GM12878 (cell line): Measurements from ENCODE around the gene MRAS. TPM values are rescaled to one million over a fixed set of nuclear protein-coding genes. Genes with fewer than 3 reads are reported as not detected.
A peak's percentile ranks its signal among the peaks of the same experiment; 100 is the strongest.

Experiments used
- CEBPB ChIP-seq, 2 experiments: fragments of 150-350 bp in 1 of 2; IDR thresholded peaks; 2 replicates each; pipeline ENCODE4 v1.6.1; 2012 to 2014; ENCODE audit warnings: low read depth in 2 of 2, low read length in 2 of 2, borderline replicate concordance in 1 of 2, inconsistent platforms in 1 of 2
- CHD4 ChIP-seq: fragments of 200-600 bp; sonication (generic); IDR thresholded peaks from 2 replicates; pipeline ENCODE4 v1.6.1; 2016; ENCODE audit warnings: mild to moderate bottlenecking
- IKZF1 ChIP-seq: fragments of 450-650 bp; conservative IDR thresholded peaks from 2 replicates; pipeline ENCODE4 v1.6.1; 2017; ENCODE audit warnings: antibody characterized with exemption, mild to moderate bottlenecking
- IKZF2 ChIP-seq, 2 experiments: fragments of 450-650 bp; IDR thresholded peaks; 2 replicates each; pipeline ENCODE4 v1.6.1; 2017; ENCODE audit warnings: mild to moderate bottlenecking in 2 of 2, moderate library complexity in 2 of 2
- IRF4 ChIP-seq: IDR thresholded peaks from 2 replicates; pipeline ENCODE4 v1.6.1; 2011; ENCODE audit warnings: low read depth, low read length
- JUND ChIP-seq: IDR thresholded peaks from 2 replicates; pipeline ENCODE4 v1.6.1; 2012; ENCODE audit warnings: low read depth, mild to moderate bottlenecking, low read length, improper control_type of control experiment, moderate library complexity
- KAT2A ChIP-seq: conservative IDR thresholded peaks from 2 replicates; pipeline ENCODE4 v1.6.1; 2011; ENCODE audit warnings: low read depth, low read length; ENCODE audit not compliant: control insufficient read depth
- NFIC ChIP-seq: IDR thresholded peaks from 2 replicates; pipeline ENCODE4 v1.6.1; 2012; ENCODE audit warnings: low read depth, mild to moderate bottlenecking, inconsistent platforms, low read length, moderate library complexity
- NFXL1 ChIP-seq: fragments of 450-650 bp; IDR thresholded peaks from 2 replicates; pipeline ENCODE4 v1.6.1; 2017; ENCODE audit warnings: antibody characterized with exemption, mild to moderate bottlenecking, borderline replicate concordance
- SMARCA5 ChIP-seq: fragments of 450-650 bp; IDR thresholded peaks from 2 replicates; pipeline ENCODE4 v1.6.1; 2017; ENCODE audit warnings: mild to moderate bottlenecking
- STAT1 ChIP-seq: fragments of 450-650 bp; conservative IDR thresholded peaks from 2 replicates; pipeline ENCODE4 v1.6.1; 2014; ENCODE audit warnings: antibody characterized with exemption, mild to moderate bottlenecking
- YBX1 ChIP-seq: fragments of 450-650 bp; IDR thresholded peaks from 2 replicates; pipeline ENCODE4 v1.6.1; 2016; ENCODE audit warnings: antibody characterized with exemption
- ZNF24 ChIP-seq: fragments of 450-650 bp; IDR thresholded peaks from 2 replicates; pipeline ENCODE4 v1.6.1; 2017; ENCODE audit warnings: antibody characterized with exemption, mild to moderate bottlenecking
- polyA plus RNA-seq, 11 experiments: library from polyadenylated mRNA; depleted of rRNA in 4 of 11; unstranded in 6 of 11; stranded (reverse) in 5 of 11; fragments of >200 nt; fragmentation: Nextera tagmentation in 4 of 11; fragmentation: Illumina TruSeq in 1 of 11; extraction: Ambion mirVana in 4 of 11; extraction: Trizol in 1 of 11; gene quantifications; 1 replicate in 1 of 11; 2 replicates in 10 of 11; pipeline versions ENCODE4 v1.2.1 to v1.2.3, GENCODE V29; 2011 to 2016; ENCODE audit warnings: inconsistent platforms in 2 of 11, missing spikeins in 2 of 11, low read depth in 1 of 11
- total RNA-seq, 4 experiments: library from RNA; depleted of rRNA in 3 of 4; stranded (reverse); fragments of >200 nt in 3 of 4; fragmentation: Illumina TruSeq in 1 of 4; extraction: Trizol in 1 of 4; gene quantifications; 2 replicates each; pipeline versions ENCODE4 v1.2.1 to v1.2.3, GENCODE V29; 2013 to 2021
- TF ChIP-seq, protein P1 (sequence below): fragments of 150-350 bp; IDR thresholded peaks from 2 replicates; pipeline ENCODE4 v1.6.1; 2014; ENCODE audit warnings: mild to moderate bottlenecking, low read depth, low read length
- TF ChIP-seq, protein P2 (sequence below): fragments of 450-650 bp; IDR thresholded peaks from 2 replicates; pipeline ENCODE4 v1.6.1; 2017; ENCODE audit warnings: mild to moderate bottlenecking, moderate library complexity
- TF ChIP-seq, protein P3 (sequence below), 3 experiments: IDR thresholded peaks in 2 of 3; conservative IDR thresholded peaks in 1 of 3; 2 replicates each; pipeline ENCODE4 v1.5.1; 2011; ENCODE audit warnings: low read depth in 3 of 3, low read length in 3 of 3, mild to moderate bottlenecking in 3 of 3, control low read depth in 2 of 3, moderate library complexity in 2 of 3, inconsistent platforms in 1 of 3, mixed read lengths in 1 of 3; ENCODE audit not compliant: control insufficient read depth in 2 of 3, insufficient read depth in 1 of 3; ENCODE audit errors: extremely low read depth in 1 of 3
- TF ChIP-seq, protein P4 (sequence below): fragments of 450-650 bp; IDR thresholded peaks from 2 replicates; pipeline ENCODE4 v1.6.1; 2018; ENCODE audit warnings: borderline replicate concordance, mild to moderate bottlenecking; ENCODE audit not compliant: partially characterized antibody
- TF ChIP-seq, protein P5 (sequence below): IDR thresholded peaks from 2 replicates; pipeline ENCODE4 v1.6.1; 2011; ENCODE audit warnings: mild to moderate bottlenecking, low read depth, low read length, moderate library complexity; ENCODE audit not compliant: insufficient replicate concordance

Gene MRAS
- total and polyA plus RNA-seq, 10 of the 15 experiments (the other 5 are each of a cell fraction or from before 2014, with no cell fraction given): 0.01 to 0.44 (median 0.17) TPM; not detected in 6

DNA sequence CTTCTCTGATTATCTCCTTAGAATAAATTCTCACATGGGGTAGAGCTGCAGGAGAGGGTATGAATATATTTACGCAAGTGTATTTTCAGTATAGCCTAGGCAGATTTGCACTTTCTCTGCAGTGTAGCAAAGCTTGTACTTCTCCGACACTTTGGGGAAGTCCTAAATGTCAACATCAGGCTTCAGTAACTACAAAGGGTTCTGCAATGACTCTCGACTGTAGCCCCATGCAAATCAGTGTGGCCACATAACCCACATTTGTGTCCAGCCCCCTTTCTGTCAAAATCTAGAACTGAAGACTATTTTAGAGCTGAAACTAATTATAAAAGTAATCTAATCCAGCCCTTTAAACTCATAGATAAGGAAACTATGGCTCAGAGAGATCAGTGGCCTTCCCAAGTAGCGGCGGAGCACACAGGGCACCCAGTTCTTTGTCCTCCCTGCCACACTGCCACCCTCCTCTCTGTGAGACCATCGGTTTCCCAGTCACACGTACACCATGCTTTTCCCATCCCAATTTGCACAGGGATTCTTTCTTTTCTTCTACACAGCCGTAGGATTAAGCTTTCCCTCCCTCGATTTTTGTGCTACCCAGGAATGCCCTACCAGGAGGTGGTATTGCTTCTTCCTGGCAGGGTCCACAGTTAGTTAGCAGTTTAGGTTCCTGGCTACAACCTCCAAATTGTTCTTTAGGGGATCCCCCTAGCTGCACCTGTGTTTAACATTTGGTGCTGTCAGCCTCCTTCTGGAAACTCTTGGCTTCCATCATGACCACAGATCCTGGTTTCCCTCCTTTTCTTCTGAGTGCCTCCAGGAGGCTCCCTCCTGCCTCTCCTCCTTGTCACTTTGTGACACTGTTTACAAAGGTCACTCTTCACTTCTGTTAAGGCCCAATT is 22.9 kb downstream of the MRAS start (continued):
- TF ChIP-seq, protein P1, sequence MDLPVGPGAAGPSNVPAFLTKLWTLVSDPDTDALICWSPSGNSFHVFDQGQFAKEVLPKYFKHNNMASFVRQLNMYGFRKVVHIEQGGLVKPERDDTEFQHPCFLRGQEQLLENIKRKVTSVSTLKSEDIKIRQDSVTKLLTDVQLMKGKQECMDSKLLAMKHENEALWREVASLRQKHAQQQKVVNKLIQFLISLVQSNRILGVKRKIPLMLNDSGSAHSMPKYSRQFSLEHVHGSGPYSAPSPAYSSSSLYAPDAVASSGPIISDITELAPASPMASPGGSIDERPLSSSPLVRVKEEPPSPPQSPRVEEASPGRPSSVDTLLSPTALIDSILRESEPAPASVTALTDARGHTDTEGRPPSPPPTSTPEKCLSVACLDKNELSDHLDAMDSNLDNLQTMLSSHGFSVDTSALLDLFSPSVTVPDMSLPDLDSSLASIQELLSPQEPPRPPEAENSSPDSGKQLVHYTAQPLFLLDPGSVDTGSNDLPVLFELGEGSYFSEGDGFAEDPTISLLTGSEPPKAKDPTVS: no peak
- TF ChIP-seq CHD4 (no peak), IRF4 (peak; percentile 83), YBX1 (no peak), KAT2A (no peak), STAT1 (no peak), NFIC (peak; percentile 78), JUND (0 out of 2 replicates have a peak, but pooled peaks have one; percentile 45), CEBPB (IDR thresholded peaks at IDR 0.05; ENCODE audit: borderline replicate concordance in 1 of 2, low read depth in 2 of 2, low read length in 2 of 2) (peak in 1 of 2 experiments; percentile 79; a peak in 2 of 4 replicates), IKZF1 (no peak), IKZF2 (IDR thresholded peaks at IDR 0.05) (no peak; a peak in 1 of 4 replicates), ZNF24 (no peak), NFXL1 (no peak), SMARCA5 (no peak)
- TF ChIP-seq, protein P2, sequence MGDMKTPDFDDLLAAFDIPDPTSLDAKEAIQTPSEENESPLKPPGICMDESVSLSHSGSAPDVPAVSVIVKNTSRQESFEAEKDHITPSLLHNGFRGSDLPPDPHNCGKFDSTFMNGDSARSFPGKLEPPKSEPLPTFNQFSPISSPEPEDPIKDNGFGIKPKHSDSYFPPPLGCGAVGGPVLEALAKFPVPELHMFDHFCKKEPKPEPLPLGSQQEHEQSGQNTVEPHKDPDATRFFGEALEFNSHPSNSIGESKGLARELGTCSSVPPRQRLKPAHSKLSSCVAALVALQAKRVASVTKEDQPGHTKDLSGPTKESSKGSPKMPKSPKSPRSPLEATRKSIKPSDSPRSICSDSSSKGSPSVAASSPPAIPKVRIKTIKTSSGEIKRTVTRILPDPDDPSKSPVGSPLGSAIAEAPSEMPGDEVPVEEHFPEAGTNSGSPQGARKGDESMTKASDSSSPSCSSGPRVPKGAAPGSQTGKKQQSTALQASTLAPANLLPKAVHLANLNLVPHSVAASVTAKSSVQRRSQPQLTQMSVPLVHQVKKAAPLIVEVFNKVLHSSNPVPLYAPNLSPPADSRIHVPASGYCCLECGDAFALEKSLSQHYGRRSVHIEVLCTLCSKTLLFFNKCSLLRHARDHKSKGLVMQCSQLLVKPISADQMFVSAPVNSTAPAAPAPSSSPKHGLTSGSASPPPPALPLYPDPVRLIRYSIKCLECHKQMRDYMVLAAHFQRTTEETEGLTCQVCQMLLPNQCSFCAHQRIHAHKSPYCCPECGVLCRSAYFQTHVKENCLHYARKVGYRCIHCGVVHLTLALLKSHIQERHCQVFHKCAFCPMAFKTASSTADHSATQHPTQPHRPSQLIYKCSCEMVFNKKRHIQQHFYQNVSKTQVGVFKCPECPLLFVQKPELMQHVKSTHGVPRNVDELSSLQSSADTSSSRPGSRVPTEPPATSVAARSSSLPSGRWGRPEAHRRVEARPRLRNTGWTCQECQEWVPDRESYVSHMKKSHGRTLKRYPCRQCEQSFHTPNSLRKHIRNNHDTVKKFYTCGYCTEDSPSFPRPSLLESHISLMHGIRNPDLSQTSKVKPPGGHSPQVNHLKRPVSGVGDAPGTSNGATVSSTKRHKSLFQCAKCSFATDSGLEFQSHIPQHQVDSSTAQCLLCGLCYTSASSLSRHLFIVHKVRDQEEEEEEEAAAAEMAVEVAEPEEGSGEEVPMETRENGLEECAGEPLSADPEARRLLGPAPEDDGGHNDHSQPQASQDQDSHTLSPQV: no peak
- TF ChIP-seq, protein P3, sequence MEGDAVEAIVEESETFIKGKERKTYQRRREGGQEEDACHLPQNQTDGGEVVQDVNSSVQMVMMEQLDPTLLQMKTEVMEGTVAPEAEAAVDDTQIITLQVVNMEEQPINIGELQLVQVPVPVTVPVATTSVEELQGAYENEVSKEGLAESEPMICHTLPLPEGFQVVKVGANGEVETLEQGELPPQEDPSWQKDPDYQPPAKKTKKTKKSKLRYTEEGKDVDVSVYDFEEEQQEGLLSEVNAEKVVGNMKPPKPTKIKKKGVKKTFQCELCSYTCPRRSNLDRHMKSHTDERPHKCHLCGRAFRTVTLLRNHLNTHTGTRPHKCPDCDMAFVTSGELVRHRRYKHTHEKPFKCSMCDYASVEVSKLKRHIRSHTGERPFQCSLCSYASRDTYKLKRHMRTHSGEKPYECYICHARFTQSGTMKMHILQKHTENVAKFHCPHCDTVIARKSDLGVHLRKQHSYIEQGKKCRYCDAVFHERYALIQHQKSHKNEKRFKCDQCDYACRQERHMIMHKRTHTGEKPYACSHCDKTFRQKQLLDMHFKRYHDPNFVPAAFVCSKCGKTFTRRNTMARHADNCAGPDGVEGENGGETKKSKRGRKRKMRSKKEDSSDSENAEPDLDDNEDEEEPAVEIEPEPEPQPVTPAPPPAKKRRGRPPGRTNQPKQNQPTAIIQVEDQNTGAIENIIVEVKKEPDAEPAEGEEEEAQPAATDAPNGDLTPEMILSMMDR (IDR thresholded peaks at IDR 0.05 in 2 of 3, conservative IDR thresholded peaks at IDR 0.05 in 1 of 3; ENCODE audit: control insufficient read depth in 2 of 3, extremely low read depth in 1 of 3, insufficient read depth in 1 of 3, low read depth in 3 of 3, low read length in 3 of 3): no peak
- TF ChIP-seq, protein P4, sequence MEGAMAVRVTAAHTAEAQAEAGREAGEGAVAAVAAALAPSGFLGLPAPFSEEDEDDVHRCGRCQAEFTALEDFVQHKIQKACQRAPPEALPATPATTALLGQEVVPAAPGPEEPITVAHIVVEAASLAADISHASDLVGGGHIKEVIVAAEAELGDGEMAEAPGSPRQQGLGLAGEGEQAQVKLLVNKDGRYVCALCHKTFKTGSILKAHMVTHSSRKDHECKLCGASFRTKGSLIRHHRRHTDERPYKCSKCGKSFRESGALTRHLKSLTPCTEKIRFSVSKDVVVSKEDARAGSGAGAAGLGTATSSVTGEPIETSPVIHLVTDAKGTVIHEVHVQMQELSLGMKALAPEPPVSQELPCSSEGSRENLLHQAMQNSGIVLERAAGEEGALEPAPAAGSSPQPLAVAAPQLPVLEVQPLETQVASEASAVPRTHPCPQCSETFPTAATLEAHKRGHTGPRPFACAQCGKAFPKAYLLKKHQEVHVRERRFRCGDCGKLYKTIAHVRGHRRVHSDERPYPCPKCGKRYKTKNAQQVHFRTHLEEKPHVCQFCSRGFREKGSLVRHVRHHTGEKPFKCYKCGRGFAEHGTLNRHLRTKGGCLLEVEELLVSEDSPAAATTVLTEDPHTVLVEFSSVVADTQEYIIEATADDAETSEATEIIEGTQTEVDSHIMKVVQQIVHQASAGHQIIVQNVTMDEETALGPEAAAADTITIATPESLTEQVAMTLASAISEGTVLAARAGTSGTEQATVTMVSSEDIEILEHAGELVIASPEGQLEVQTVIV: no peak
- TF ChIP-seq, protein P5, sequence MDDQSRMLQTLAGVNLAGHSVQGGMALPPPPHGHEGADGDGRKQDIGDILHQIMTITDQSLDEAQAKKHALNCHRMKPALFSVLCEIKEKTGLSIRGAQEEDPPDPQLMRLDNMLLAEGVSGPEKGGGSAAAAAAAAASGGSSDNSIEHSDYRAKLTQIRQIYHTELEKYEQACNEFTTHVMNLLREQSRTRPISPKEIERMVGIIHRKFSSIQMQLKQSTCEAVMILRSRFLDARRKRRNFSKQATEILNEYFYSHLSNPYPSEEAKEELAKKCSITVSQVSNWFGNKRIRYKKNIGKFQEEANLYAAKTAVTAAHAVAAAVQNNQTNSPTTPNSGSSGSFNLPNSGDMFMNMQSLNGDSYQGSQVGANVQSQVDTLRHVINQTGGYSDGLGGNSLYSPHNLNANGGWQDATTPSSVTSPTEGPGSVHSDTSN: no peak
